ENCODE measurements around the gene CISH. TPM values are rescaled to one million over a fixed set of nuclear protein-coding genes. Genes with fewer than 3 reads are reported as not detected.

Gene CISH
- total and polyA plus RNA-seq, 4 donors: 1.1 to 3.2 (median 2.4) TPM

- Histone ChIP-seq H3K9me3 (ENCODE audit: control insufficient read depth, insufficient read depth, low read length) (no peaks in the 10 kb centered on the region), H3K27ac (ENCODE audit: low read depth, low read length) (no peak overlapping the region), H3K27me3 (ENCODE audit: control insufficient read depth, insufficient read depth, low read length) (no peaks in the 10 kb centered on the region), H3K4me3 (ENCODE audit: low read depth, low read length) (no peak overlapping the region), H3K4me1 (ENCODE audit: control insufficient read depth, insufficient read depth, low read length) (peaks cover 20% of the 10 kb centered on the region), H3K36me3 (ENCODE audit: control insufficient read depth, insufficient read depth, low read length) (no peaks in the 10 kb centered on the region)
- 49% methylated on average over 6 of the region's 6 CpGs for WGBS (ENCODE audit: insufficient coverage)
- DNase-seq (ENCODE audit: low read depth in 4 of 6, low spot score in 6 of 6): peak in 1 of 6 donors; percentile 46
Observed at GRCh38 chr3:50627407-50628051, 16.0 kb upstream of the CISH start.

- Histone ChIP-seq H3K4me3 (ENCODE audit: low read depth, low read length) (no peak overlapping the region), H3K4me1 (ENCODE audit: control insufficient read depth, insufficient read depth, low read length) (peaks cover 20% of the 10 kb centered on the region), H3K9me3 (ENCODE audit: control insufficient read depth, insufficient read depth, low read length) (no peaks in the 10 kb centered on the region), H3K27ac (ENCODE audit: low read depth, low read length) (no peak overlapping the region), H3K27me3 (ENCODE audit: control insufficient read depth, insufficient read depth, low read length) (no peaks in the 10 kb centered on the region), H3K36me3 (ENCODE audit: control insufficient read depth, insufficient read depth, low read length) (no peaks in the 10 kb centered on the region)
- no peak for DNase-seq (ENCODE audit: low read depth in 4 of 6, low spot score in 6 of 6)
- 97% methylated on average over 3 of the region's 3 CpGs for WGBS (ENCODE audit: insufficient coverage)
Observed at GRCh38 chr3:50626401-50626800, 14.8 kb upstream of the CISH start.

DNA sequence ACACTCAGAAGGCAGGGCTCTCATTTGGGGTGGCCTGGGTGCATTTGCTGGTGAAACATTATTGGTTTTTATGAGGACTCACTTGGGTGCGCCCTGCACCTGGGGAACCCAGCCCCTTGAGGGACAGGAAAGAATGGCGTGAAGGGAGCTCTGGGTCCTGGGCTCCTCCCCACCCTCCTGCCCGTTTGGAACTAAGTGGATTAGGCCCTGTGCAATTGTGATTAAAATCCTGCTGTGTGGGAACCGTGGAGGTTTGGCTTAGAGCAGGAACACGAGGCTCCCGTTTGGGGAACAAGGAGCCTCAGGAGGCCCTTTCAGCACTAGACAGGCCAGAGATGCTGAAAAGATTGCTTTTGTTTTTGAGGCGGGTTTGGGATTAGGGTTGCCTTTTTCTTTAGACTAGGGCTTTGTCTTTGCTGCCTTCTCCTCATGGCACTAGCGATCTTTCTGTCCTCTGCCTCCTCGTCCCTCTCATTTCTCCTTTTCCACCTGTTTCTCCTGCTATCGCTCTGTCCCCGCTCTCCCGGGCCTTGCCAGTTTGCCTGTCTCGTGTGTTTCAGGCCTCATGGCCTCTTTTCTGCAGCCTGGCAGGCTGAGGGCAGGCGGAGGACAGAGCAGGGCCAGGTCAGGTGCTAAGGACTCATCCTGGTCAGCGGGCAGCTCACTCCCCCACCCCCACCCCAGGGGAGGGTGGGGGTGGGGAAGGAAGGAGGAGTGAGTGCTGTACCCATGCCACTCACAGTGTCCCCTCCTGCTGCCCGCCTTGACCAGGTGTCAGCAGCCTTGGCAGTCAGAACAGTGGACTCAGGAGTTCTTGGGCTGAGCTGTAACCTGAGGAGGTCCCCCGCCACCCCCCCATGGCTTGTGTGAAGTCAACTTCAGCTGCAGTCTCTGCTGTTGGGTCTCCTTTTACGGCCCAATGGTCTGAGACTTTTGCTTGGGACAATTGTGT, 13.9 kb upstream of the CISH start:
- no peaks in the 10 kb centered on the region for H3K27me3 ChIP-seq (ENCODE audit: control insufficient read depth, insufficient read depth, low read length)
- no peaks in the 10 kb centered on the region for H3K9me3 ChIP-seq (ENCODE audit: control insufficient read depth, insufficient read depth, low read length)
- WGBS (ENCODE audit: insufficient coverage): 50% methylated on average over 15 of the region's 18 CpGs
- no peak overlapping the region for H3K27ac ChIP-seq (ENCODE audit: low read depth, low read length)
- H3K36me3 ChIP-seq (ENCODE audit: control insufficient read depth, insufficient read depth, low read length): no peaks in the 10 kb centered on the region
- peaks cover 14% of the 10 kb centered on the region for H3K4me1 ChIP-seq (ENCODE audit: control insufficient read depth, insufficient read depth, low read length)
- DNase-seq (ENCODE audit: low read depth in 4 of 6, low spot score in 6 of 6): no peak
- H3K4me3 ChIP-seq (ENCODE audit: low read depth, low read length): no peak overlapping the region

DNA sequence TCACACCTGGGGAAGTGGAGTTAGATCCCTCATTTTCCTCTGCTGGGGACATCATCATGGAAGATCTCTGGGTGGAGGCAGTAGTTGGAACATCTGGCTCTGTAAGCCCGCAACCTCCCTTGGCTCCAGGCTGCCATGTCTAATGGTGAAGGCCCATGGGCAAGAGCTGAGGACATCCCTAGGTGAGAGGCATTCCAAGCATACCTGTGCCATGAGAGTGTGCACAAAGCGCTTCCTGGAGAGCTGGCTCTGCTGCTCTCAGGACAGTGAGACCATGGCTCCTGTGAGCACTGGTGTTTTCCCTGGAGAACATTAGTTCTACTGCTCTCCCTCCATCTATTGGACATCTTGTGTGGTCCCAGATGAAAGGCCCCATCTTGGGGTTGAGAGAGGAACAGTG, 13.1 kb upstream of the CISH start:
- Histone ChIP-seq H3K9me3 (ENCODE audit: control insufficient read depth, insufficient read depth, low read length) (no peaks in the 10 kb centered on the region), H3K36me3 (ENCODE audit: control insufficient read depth, insufficient read depth, low read length) (no peaks in the 10 kb centered on the region), H3K4me3 (ENCODE audit: low read depth, low read length) (no peak overlapping the region), H3K4me1 (ENCODE audit: control insufficient read depth, insufficient read depth, low read length) (peaks cover 14% of the 10 kb centered on the region), H3K27me3 (ENCODE audit: control insufficient read depth, insufficient read depth, low read length) (no peaks in the 10 kb centered on the region), H3K27ac (ENCODE audit: low read depth, low read length) (no peak overlapping the region)
- WGBS (ENCODE audit: insufficient coverage): 100% methylated on average over 2 of the region's 2 CpGs
- DNase-seq (ENCODE audit: low read depth in 4 of 6, low spot score in 6 of 6): no peak

DNA sequence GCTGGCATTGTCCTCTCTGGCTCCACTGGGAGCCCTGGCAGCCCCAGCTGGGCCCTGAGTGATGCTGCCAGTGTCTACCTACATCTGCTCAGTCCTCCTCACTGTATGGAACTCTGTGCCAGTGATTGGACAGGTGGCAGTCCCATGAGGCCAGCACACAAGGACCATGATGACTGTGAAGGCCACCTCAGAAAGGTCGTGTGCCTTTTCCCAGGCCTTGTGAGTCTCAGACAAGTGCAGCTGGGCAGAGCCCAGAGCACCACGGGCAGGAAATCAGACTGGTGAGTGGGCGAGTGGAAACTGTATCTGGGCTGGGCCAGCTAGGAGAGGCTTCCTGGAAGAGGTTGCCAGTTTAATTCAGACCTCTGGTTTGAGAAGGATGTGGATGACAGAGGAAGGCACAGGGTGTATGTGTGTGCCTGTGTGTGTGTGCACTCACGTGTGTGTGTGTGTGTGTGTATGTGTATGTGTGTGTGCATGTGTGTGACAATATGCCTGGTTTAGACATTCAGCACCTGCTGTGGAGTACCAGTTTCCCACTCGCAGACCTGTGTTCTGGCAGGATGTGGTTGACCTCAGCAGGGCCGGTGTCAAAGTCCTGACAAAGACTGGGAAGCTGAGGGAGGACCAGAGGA, 12.4 kb upstream of the CISH start:
- Histone ChIP-seq H3K27me3 (ENCODE audit: control insufficient read depth, insufficient read depth, low read length) (no peaks in the 10 kb centered on the region), H3K9me3 (ENCODE audit: control insufficient read depth, insufficient read depth, low read length) (no peaks in the 10 kb centered on the region), H3K4me1 (ENCODE audit: control insufficient read depth, insufficient read depth, low read length) (peaks cover 14% of the 10 kb centered on the region), H3K36me3 (ENCODE audit: control insufficient read depth, insufficient read depth, low read length) (no peaks in the 10 kb centered on the region), H3K4me3 (ENCODE audit: low read depth, low read length) (no peak overlapping the region), H3K27ac (ENCODE audit: low read depth, low read length) (no peak overlapping the region)
- no peak for DNase-seq (ENCODE audit: low read depth in 4 of 6, low spot score in 6 of 6)
- WGBS (ENCODE audit: insufficient coverage): 78% methylated on average over 6 of the region's 6 CpGs

DNA sequence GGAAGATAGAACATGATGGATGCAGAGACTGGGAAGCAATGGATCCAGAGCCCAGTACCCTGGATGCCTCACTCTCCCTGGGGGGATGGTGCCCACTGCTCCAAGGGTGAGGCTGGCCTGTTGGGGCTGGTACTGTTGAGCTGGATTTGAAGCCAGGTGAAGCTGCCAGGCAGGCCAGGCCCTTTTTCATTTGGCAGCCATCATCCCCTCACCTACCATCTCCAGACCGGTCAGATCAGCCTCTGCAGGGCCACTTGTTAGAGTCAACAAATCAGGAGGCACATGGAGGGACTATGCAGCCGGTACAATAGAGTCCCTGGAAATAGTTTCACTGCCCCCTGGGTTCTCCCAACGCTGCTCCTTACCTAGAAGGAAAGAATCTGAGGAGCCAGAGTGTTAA, 11.3 kb upstream of the CISH start:
- Histone ChIP-seq H3K27ac (ENCODE audit: low read depth, low read length) (no peak overlapping the region), H3K9me3 (ENCODE audit: control insufficient read depth, insufficient read depth, low read length) (no peaks in the 10 kb centered on the region), H3K27me3 (ENCODE audit: control insufficient read depth, insufficient read depth, low read length) (no peaks in the 10 kb centered on the region), H3K4me1 (ENCODE audit: control insufficient read depth, insufficient read depth, low read length) (peaks cover 14% of the 10 kb centered on the region), H3K36me3 (ENCODE audit: control insufficient read depth, insufficient read depth, low read length) (no peaks in the 10 kb centered on the region), H3K4me3 (ENCODE audit: low read depth, low read length) (no peak overlapping the region)
- WGBS (ENCODE audit: insufficient coverage): 52% methylated on average over 3 of the region's 3 CpGs
- DNase-seq (ENCODE audit: low read depth in 4 of 6, low spot score in 6 of 6): no peak

DNA sequence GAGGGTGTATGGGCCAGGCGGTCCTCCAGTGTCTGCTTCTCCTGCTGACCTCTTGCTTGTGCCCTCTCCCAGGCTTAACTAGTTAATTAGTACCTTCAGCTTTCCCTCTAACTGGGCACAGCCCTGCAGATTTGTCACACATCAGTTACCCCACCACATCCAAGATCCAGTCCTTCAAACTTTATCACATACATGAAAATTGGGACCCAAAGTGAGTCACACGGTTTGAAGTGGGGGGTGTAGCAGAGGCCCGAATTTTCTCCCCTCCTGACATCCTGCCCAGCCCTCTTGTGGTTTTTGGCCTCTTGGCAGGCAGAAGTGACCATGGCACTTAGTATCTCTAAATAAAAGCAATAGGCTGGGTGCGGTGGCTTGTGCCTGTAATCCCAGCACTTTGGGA, 9.2 kb upstream of the CISH start:
- peaks cover 29% of the 10 kb centered on the region for H3K4me1 ChIP-seq (ENCODE audit: control insufficient read depth, insufficient read depth, low read length)
- no peaks in the 10 kb centered on the region for H3K9me3 ChIP-seq (ENCODE audit: control insufficient read depth, insufficient read depth, low read length)
- no peaks in the 10 kb centered on the region for H3K27me3 ChIP-seq (ENCODE audit: control insufficient read depth, insufficient read depth, low read length)
- DNase-seq (ENCODE audit: low read depth in 4 of 6, low spot score in 6 of 6): no peak
- H3K27ac ChIP-seq (ENCODE audit: low read depth, low read length): no peak overlapping the region
- 44% methylated on average over 1 of the region's 4 CpGs for WGBS (ENCODE audit: insufficient coverage)
- no peak overlapping the region for H3K4me3 ChIP-seq (ENCODE audit: low read depth, low read length)
- no peaks in the 10 kb centered on the region for H3K36me3 ChIP-seq (ENCODE audit: control insufficient read depth, insufficient read depth, low read length)

DNA sequence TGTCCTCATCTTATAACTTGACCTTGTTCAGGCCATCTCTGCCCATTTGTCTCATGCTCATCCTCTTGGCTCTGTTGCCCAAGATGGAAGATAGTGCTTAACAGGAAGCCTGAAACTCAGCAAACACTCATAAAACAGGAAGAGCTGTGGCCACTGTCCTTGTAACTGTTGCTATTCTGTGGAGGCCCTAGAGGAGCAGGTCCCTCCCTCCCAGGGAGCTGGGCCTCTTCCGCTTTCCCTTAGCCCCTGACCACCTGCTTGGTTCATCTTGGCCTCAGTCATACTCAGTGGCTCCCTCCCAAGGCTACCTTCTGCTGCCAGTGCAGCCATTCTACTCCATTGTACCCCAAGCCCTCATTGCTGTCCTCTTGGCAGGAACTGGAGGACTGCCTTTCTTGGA, 8.8 kb upstream of the CISH start:
- DNase-seq (ENCODE audit: low read depth in 4 of 6, low spot score in 6 of 6): no peak
- Histone ChIP-seq H3K27me3 (ENCODE audit: control insufficient read depth, insufficient read depth, low read length) (no peaks in the 10 kb centered on the region), H3K9me3 (ENCODE audit: control insufficient read depth, insufficient read depth, low read length) (no peaks in the 10 kb centered on the region), H3K4me3 (ENCODE audit: low read depth, low read length) (no peak overlapping the region), H3K4me1 (ENCODE audit: control insufficient read depth, insufficient read depth, low read length) (peaks cover 27% of the 10 kb centered on the region), H3K36me3 (ENCODE audit: control insufficient read depth, insufficient read depth, low read length) (no peaks in the 10 kb centered on the region), H3K27ac (ENCODE audit: low read depth, low read length) (no peak overlapping the region)
- 60% methylated on average over 1 of the region's 1 CpG for WGBS (ENCODE audit: insufficient coverage)

GRCh38 chr3:50617911-50618481, 6.4 kb upstream of the CISH start:
- H3K27ac ChIP-seq (ENCODE audit: low read depth, low read length): no peak overlapping the region
- peaks cover 30% of the 10 kb centered on the region for H3K4me1 ChIP-seq (ENCODE audit: control insufficient read depth, insufficient read depth, low read length)
- peak overlapping the region; percentile 67 for H3K4me3 ChIP-seq (ENCODE audit: low read depth, low read length)
- no peak for DNase-seq (ENCODE audit: low read depth in 4 of 6, low spot score in 6 of 6)
- no peaks in the 10 kb centered on the region for H3K27me3 ChIP-seq (ENCODE audit: control insufficient read depth, insufficient read depth, low read length)
- no peaks in the 10 kb centered on the region for H3K36me3 ChIP-seq (ENCODE audit: control insufficient read depth, insufficient read depth, low read length)
- WGBS (ENCODE audit: insufficient coverage): 74% methylated on average over 5 of the region's 6 CpGs
- no peaks in the 10 kb centered on the region for H3K9me3 ChIP-seq (ENCODE audit: control insufficient read depth, insufficient read depth, low read length)
